ENCODE results near the gene DPP6.

The DPP6 gene

GRCh38 chr7:154431045-154431444 lies 378.8 kb downstream of the DPP6 start:
- H3K4me3 ChIP-seq (ENCODE audit: low read length in 2 of 2): no peak overlapping the region

GRCh38 chr7:154433632-154434598 lies 381.7 kb downstream of the DPP6 start:
- no peak overlapping the region for H3K27ac ChIP-seq (ENCODE audit: low read length)
- H3K9me3 ChIP-seq (ENCODE audit: control insufficient read depth in 2 of 2, low read length in 2 of 2): no peaks in the 10 kb centered on the region
- no peak overlapping the region for H3K9ac ChIP-seq (ENCODE audit: low read length in 2 of 2)

More at GRCh38 chr7:154431045-154431444, 378.8 kb downstream of the DPP6 start:
- no peaks in the 10 kb centered on the region for H3K36me3 ChIP-seq (ENCODE audit: control insufficient read depth in 2 of 2, insufficient read depth in 2 of 2, low read length in 2 of 2)
- H3K27ac ChIP-seq (ENCODE audit: low read length): no peak overlapping the region
- H3K9ac ChIP-seq (ENCODE audit: low read length in 2 of 2): no peak overlapping the region
- no peaks in the 10 kb centered on the region for H3K27me3 ChIP-seq (ENCODE audit: control insufficient read depth in 1 of 2, insufficient read depth in 2 of 2, low read length in 2 of 2)
- H3K4me1 ChIP-seq (ENCODE audit: control insufficient read depth, insufficient read depth, low read length): no peaks in the 10 kb centered on the region
- H3K9me3 ChIP-seq (ENCODE audit: control insufficient read depth in 2 of 2, low read length in 2 of 2): no peaks in the 10 kb centered on the region

GRCh38 chr7:154436560-154436959 lies 384.4 kb downstream of the DPP6 start:
- Histone ChIP-seq H3K27me3 (ENCODE audit: control insufficient read depth in 1 of 2, insufficient read depth in 2 of 2, low read length in 2 of 2) (no peaks in the 10 kb centered on the region), H3K27ac (ENCODE audit: low read length) (no peak overlapping the region), H3K4me1 (ENCODE audit: control insufficient read depth, insufficient read depth, low read length) (no peaks in the 10 kb centered on the region), H3K9ac (ENCODE audit: low read length in 2 of 2) (no peak overlapping the region), H3K4me3 (ENCODE audit: low read length in 2 of 2) (no peak overlapping the region), H3K36me3 (ENCODE audit: control insufficient read depth in 2 of 2, insufficient read depth in 2 of 2, low read length in 2 of 2) (no peaks in the 10 kb centered on the region), H3K9me3 (ENCODE audit: control insufficient read depth in 2 of 2, low read length in 2 of 2) (no peaks in the 10 kb centered on the region)

More at GRCh38 chr7:154433632-154434598, 381.7 kb downstream of the DPP6 start:
- Histone ChIP-seq H3K27me3 (ENCODE audit: control insufficient read depth in 1 of 2, insufficient read depth in 2 of 2, low read length in 2 of 2) (no peaks in the 10 kb centered on the region), H3K4me3 (ENCODE audit: low read length in 2 of 2) (no peak overlapping the region), H3K4me1 (ENCODE audit: control insufficient read depth, insufficient read depth, low read length) (no peaks in the 10 kb centered on the region), H3K36me3 (ENCODE audit: control insufficient read depth in 2 of 2, insufficient read depth in 2 of 2, low read length in 2 of 2) (no peaks in the 10 kb centered on the region)

- Histone ChIP-seq H3K36me3 (ENCODE audit: control insufficient read depth in 2 of 2, insufficient read depth in 2 of 2, low read length in 2 of 2) (no peaks in the 10 kb centered on the region), H3K27ac (ENCODE audit: low read length) (no peak overlapping the region), H3K27me3 (ENCODE audit: control insufficient read depth in 1 of 2, insufficient read depth in 2 of 2, low read length in 2 of 2) (no peaks in the 10 kb centered on the region), H3K9ac (ENCODE audit: low read length in 2 of 2) (no peak overlapping the region), H3K4me1 (ENCODE audit: control insufficient read depth, insufficient read depth, low read length) (no peaks in the 10 kb centered on the region), H3K4me3 (ENCODE audit: low read length in 2 of 2) (no peak overlapping the region), H3K9me3 (ENCODE audit: control insufficient read depth in 2 of 2, low read length in 2 of 2) (no peaks in the 10 kb centered on the region)
These were observed 385.0 kb downstream of the DPP6 start for GRCh38 chr7:154437234-154437633.

- Histone ChIP-seq H3K4me3 (ENCODE audit: low read length in 2 of 2) (no peak overlapping the region), H3K4me1 (ENCODE audit: control insufficient read depth, insufficient read depth, low read length) (no peaks in the 10 kb centered on the region), H3K9me3 (ENCODE audit: control insufficient read depth in 2 of 2, low read length in 2 of 2) (no peaks in the 10 kb centered on the region), H3K36me3 (ENCODE audit: control insufficient read depth in 2 of 2, insufficient read depth in 2 of 2, low read length in 2 of 2) (no peaks in the 10 kb centered on the region), H3K27ac (ENCODE audit: low read length) (no peak overlapping the region), H3K9ac (ENCODE audit: low read length in 2 of 2) (no peak overlapping the region), H3K27me3 (ENCODE audit: control insufficient read depth in 1 of 2, insufficient read depth in 2 of 2, low read length in 2 of 2) (no peaks in the 10 kb centered on the region)
These were observed 386.6 kb downstream of the DPP6 start for GRCh38 chr7:154438571-154439367.

GRCh38 chr7:154440058-154440457 lies 387.9 kb downstream of the DPP6 start:
- Histone ChIP-seq H3K9ac (ENCODE audit: low read length in 2 of 2) (no peak overlapping the region), H3K9me3 (ENCODE audit: control insufficient read depth in 2 of 2, low read length in 2 of 2) (no peaks in the 10 kb centered on the region), H3K4me1 (ENCODE audit: control insufficient read depth, insufficient read depth, low read length) (no peaks in the 10 kb centered on the region), H3K27ac (ENCODE audit: low read length) (no peak overlapping the region), H3K27me3 (ENCODE audit: control insufficient read depth in 1 of 2, insufficient read depth in 2 of 2, low read length in 2 of 2) (no peaks in the 10 kb centered on the region), H3K36me3 (ENCODE audit: control insufficient read depth in 2 of 2, insufficient read depth in 2 of 2, low read length in 2 of 2) (no peaks in the 10 kb centered on the region), H3K4me3 (ENCODE audit: low read length in 2 of 2) (no peak overlapping the region)

- Histone ChIP-seq H3K4me3 (ENCODE audit: low read length in 2 of 2) (no peak overlapping the region), H3K4me1 (ENCODE audit: control insufficient read depth, insufficient read depth, low read length) (no peaks in the 10 kb centered on the region), H3K36me3 (ENCODE audit: control insufficient read depth in 2 of 2, insufficient read depth in 2 of 2, low read length in 2 of 2) (no peaks in the 10 kb centered on the region), H3K9ac (ENCODE audit: low read length in 2 of 2) (no peak overlapping the region), H3K27me3 (ENCODE audit: control insufficient read depth in 1 of 2, insufficient read depth in 2 of 2, low read length in 2 of 2) (no peaks in the 10 kb centered on the region), H3K27ac (ENCODE audit: low read length) (no peak overlapping the region), H3K9me3 (ENCODE audit: control insufficient read depth in 2 of 2, low read length in 2 of 2) (no peaks in the 10 kb centered on the region)
These were observed 388.5 kb downstream of the DPP6 start for GRCh38 chr7:154440651-154441050.

GRCh38 chr7:154441811-154442210 lies 389.6 kb downstream of the DPP6 start:
- no peaks in the 10 kb centered on the region for H3K36me3 ChIP-seq (ENCODE audit: control insufficient read depth in 2 of 2, insufficient read depth in 2 of 2, low read length in 2 of 2)
- H3K27me3 ChIP-seq (ENCODE audit: control insufficient read depth in 1 of 2, insufficient read depth in 2 of 2, low read length in 2 of 2): no peaks in the 10 kb centered on the region
- no peak overlapping the region for H3K27ac ChIP-seq (ENCODE audit: low read length)
- H3K4me1 ChIP-seq (ENCODE audit: control insufficient read depth, insufficient read depth, low read length): no peaks in the 10 kb centered on the region
- no peaks in the 10 kb centered on the region for H3K9me3 ChIP-seq (ENCODE audit: control insufficient read depth in 2 of 2, low read length in 2 of 2)
- H3K9ac ChIP-seq (ENCODE audit: low read length in 2 of 2): no peak overlapping the region
- no peak overlapping the region for H3K4me3 ChIP-seq (ENCODE audit: low read length in 2 of 2)

GRCh38 chr7:154442939-154443338 lies 390.7 kb downstream of the DPP6 start:
- no peaks in the 10 kb centered on the region for H3K36me3 ChIP-seq (ENCODE audit: control insufficient read depth in 2 of 2, insufficient read depth in 2 of 2, low read length in 2 of 2)
- no peaks in the 10 kb centered on the region for H3K27me3 ChIP-seq (ENCODE audit: control insufficient read depth in 1 of 2, insufficient read depth in 2 of 2, low read length in 2 of 2)
- H3K9me3 ChIP-seq (ENCODE audit: control insufficient read depth in 2 of 2, low read length in 2 of 2): no peaks in the 10 kb centered on the region
- no peak overlapping the region for H3K27ac ChIP-seq (ENCODE audit: low read length)
- no peak overlapping the region for H3K4me3 ChIP-seq (ENCODE audit: low read length in 2 of 2)
- H3K4me1 ChIP-seq (ENCODE audit: control insufficient read depth, insufficient read depth, low read length): no peaks in the 10 kb centered on the region
- no peak overlapping the region for H3K9ac ChIP-seq (ENCODE audit: low read length in 2 of 2)

GRCh38 chr7:154450451-154450850 lies 398.3 kb downstream of the DPP6 start:
- no peaks in the 10 kb centered on the region for H3K36me3 ChIP-seq (ENCODE audit: control insufficient read depth in 2 of 2, insufficient read depth in 2 of 2, low read length in 2 of 2)
- no peak overlapping the region for H3K9ac ChIP-seq (ENCODE audit: low read length in 2 of 2)
- H3K27me3 ChIP-seq (ENCODE audit: control insufficient read depth in 1 of 2, insufficient read depth in 2 of 2, low read length in 2 of 2): no peaks in the 10 kb centered on the region
- H3K4me3 ChIP-seq (ENCODE audit: low read length in 2 of 2): no peak overlapping the region
- no peaks in the 10 kb centered on the region for H3K9me3 ChIP-seq (ENCODE audit: control insufficient read depth in 2 of 2, low read length in 2 of 2)
- peaks cover 3% of the 10 kb centered on the region for H3K4me1 ChIP-seq (ENCODE audit: control insufficient read depth, insufficient read depth, low read length)
- no peak overlapping the region for H3K27ac ChIP-seq (ENCODE audit: low read length)
